ENCODE results near the gene ABI2. TPM values are rescaled to one million over a fixed set of nuclear protein-coding genes. Genes with fewer than 3 reads are reported as not detected.

ABI2 gene
- polyA plus RNA-seq, 1 of the 3 experiments (the other 2 are of a cell fraction) = 51.5 TPM

GRCh38 chr2:203376173-203376572 is 48.0 kb downstream of the ABI2 start:
- no peaks in the 10 kb centered on the region for H3K9me3 ChIP-seq
- no peak for DNase-seq
- no peaks in the 10 kb centered on the region; the same call in 1 of the 2 replicates for H3K9me2 ChIP-seq
- no peak overlapping the region for H2AFZ ChIP-seq (ENCODE audit: low read depth)
- H4K20me1 ChIP-seq (ENCODE audit: insufficient read depth) = no peaks in the 10 kb centered on the region; the same call in 1 of the 2 replicates
- ChIA-PET POLR2A (no interaction called here), CTCF (no interaction called here)
- no peaks in the 10 kb centered on the region for H3K27me3 ChIP-seq (ENCODE audit: insufficient read depth)
- no peak for TF ChIP-seq TEAD4 (IDR thresholded peaks at IDR 0.05; ENCODE audit: borderline replicate concordance, insufficient read depth)
- TF ChIP-seq TAF1 (IDR thresholded peaks at IDR 0.05; ENCODE audit: borderline replicate concordance, low read depth, low read length) = no peak
- no peak for TF ChIP-seq CHD2 (IDR thresholded peaks at IDR 0.05; ENCODE audit: low read length, partially characterized antibody)
- no peak for TF ChIP-seq RXRA (IDR thresholded peaks at IDR 0.05; ENCODE audit: borderline replicate concordance, low read depth)
- no peak for TF ChIP-seq SIN3A (IDR thresholded peaks at IDR 0.05; ENCODE audit: borderline replicate concordance, low read depth, low read length)
- no peak for TF ChIP-seq GATA2 (CRISPR knock-in tag; IDR thresholded peaks at IDR 0.05)
- no peak for TF ChIP-seq MEF2A (IDR thresholded peaks at IDR 0.05; ENCODE audit: borderline replicate concordance, low read depth)
- no peak for TF ChIP-seq REST (IDR thresholded peaks at IDR 0.05; ENCODE audit: low read depth, low read length)
- no peak overlapping the region for H3K27ac ChIP-seq (ENCODE audit: low read depth in 2 of 2, low read length in 1 of 2)
- H3K9ac ChIP-seq = no peak overlapping the region
- peaks cover 0 to 2% of the 10 kb centered on the region in 2 experiments; a peak in 2 of 4 replicates for H3K4me1 ChIP-seq (ENCODE audit: control insufficient read depth in 1 of 2, insufficient read depth in 2 of 2, low read depth in 1 of 2, low read length in 1 of 2)
- peaks cover 67% of the 10 kb centered on the region for H3K79me2 ChIP-seq (ENCODE audit: insufficient read depth)
- no peak overlapping the region for H3K4me3 ChIP-seq (ENCODE audit: low read depth in 2 of 2, low read length in 1 of 2)
- peaks cover 11% of the 10 kb centered on the region for H3F3A ChIP-seq (replicated peaks; ENCODE audit: insufficient read depth)
- no peak overlapping the region for H3K4me2 ChIP-seq
- peaks cover 8 to 27% of the 10 kb centered on the region in 2 experiments for H3K36me3 ChIP-seq (replicated peaks in 1 of 2; ENCODE audit: control insufficient read depth in 1 of 2, insufficient read depth in 2 of 2, low read length in 1 of 2)

GRCh38 chr2:203379156-203379555 is 51.0 kb downstream of the ABI2 start:
- Histone ChIP-seq H3K4me2 (no peak overlapping the region), H2AFZ (ENCODE audit: low read depth) (no peak overlapping the region), H3F3A (replicated peaks; ENCODE audit: insufficient read depth) (peaks cover 21% of the 10 kb centered on the region), H3K27ac (ENCODE audit: low read depth in 2 of 2, low read length in 1 of 2) (no peak overlapping the region), H3K9ac (no peak overlapping the region), H3K79me2 (ENCODE audit: insufficient read depth) (peaks cover 82% of the 10 kb centered on the region), H3K9me3 (no peaks in the 10 kb centered on the region), H3K27me3 (ENCODE audit: insufficient read depth) (no peaks in the 10 kb centered on the region), H3K4me3 (ENCODE audit: low read depth in 2 of 2, low read length in 1 of 2) (no peak overlapping the region), H4K20me1 (ENCODE audit: insufficient read depth) (no peaks in the 10 kb centered on the region; the same call in 1 of the 2 replicates), H3K9me2 (no peaks in the 10 kb centered on the region), H3K4me1 (ENCODE audit: control insufficient read depth in 1 of 2, insufficient read depth in 2 of 2, low read depth in 1 of 2, low read length in 1 of 2) (peaks cover 0 to 2% of the 10 kb centered on the region in 2 experiments; a peak in 2 of 4 replicates), H3K36me3 (replicated peaks in 1 of 2; ENCODE audit: control insufficient read depth in 1 of 2, insufficient read depth in 2 of 2, low read length in 1 of 2) (peaks cover 11 to 42% of the 10 kb centered on the region in 2 experiments)
- DNase-seq = no peak
- ChIA-PET POLR2A (no interaction called here), CTCF (no interaction called here)
- 90% methylated on average over 3 of the region's 3 CpGs for WGBS (ENCODE audit: low lambda C conversion rate)
- no peak for TF ChIP-seq MEF2A (IDR thresholded peaks at IDR 0.05; ENCODE audit: borderline replicate concordance, low read depth)
- no peak for TF ChIP-seq ELF1 (IDR thresholded peaks at IDR 0.05)
- TF ChIP-seq FOXM1 (IDR thresholded peaks at IDR 0.05; ENCODE audit: low read depth) = no peak
- no peak for TF ChIP-seq POLR2AphosphoS5 (IDR thresholded peaks at IDR 0.05; ENCODE audit: low read depth, low read length)
- TF ChIP-seq REST (IDR thresholded peaks at IDR 0.05; ENCODE audit: low read depth, low read length) = no peak
- TF ChIP-seq FOSL2 (IDR thresholded peaks at IDR 0.05; ENCODE audit: borderline replicate concordance, low read depth) = no peak
- no peak for TF ChIP-seq NFIC (IDR thresholded peaks at IDR 0.05; ENCODE audit: borderline replicate concordance)
- no peak for TF ChIP-seq GATA2 (CRISPR knock-in tag; IDR thresholded peaks at IDR 0.05)
- no peak for TF ChIP-seq USF1 (IDR thresholded peaks at IDR 0.05; ENCODE audit: borderline replicate concordance, low read depth)
- no peak for TF ChIP-seq GABPA (IDR thresholded peaks at IDR 0.05; ENCODE audit: low read depth)
- TF ChIP-seq USF2 (IDR thresholded peaks at IDR 0.05; ENCODE audit: borderline replicate concordance, low read depth, low read length) = no peak
- no peak for TF ChIP-seq IRF3 (IDR thresholded peaks at IDR 0.05; ENCODE audit: low read depth, low read length)
- TF ChIP-seq SIN3A (IDR thresholded peaks at IDR 0.05; ENCODE audit: borderline replicate concordance, low read depth, low read length) = no peak
- no peak for TF ChIP-seq TCF12 (IDR thresholded peaks at IDR 0.05)
